Neural cell (in vitro differentiated cells): ENCODE measurements around the gene PDF. TPM values are rescaled to one million over a fixed set of nuclear protein-coding genes. Genes with fewer than 3 reads are reported as not detected.

Experiments used
- H2AFZ ChIP-seq: fragments of 200-600, 300-800 bp; sonication (generic), shearing (Covaris generic); 2 replicates; pipeline ENCODE4 v1.6.0; 2014; ENCODE audit warnings: low read depth, mild to moderate bottlenecking, antibody characterized with exemption, low read length, moderate library complexity
- H3F3A ChIP-seq: fragments of 200-600 bp; shearing (Covaris generic); 2 replicates; pipeline ENCODE4 v1.6.1; 2016; ENCODE audit warnings: mild to moderate bottlenecking, moderate library complexity, mixed read lengths, antibody characterized with exemption, low read length; ENCODE audit not compliant: insufficient read depth, poor library complexity, severe bottlenecking
- H3K27ac ChIP-seq: fragments of 200-600, 300-800 bp; sonication (generic), shearing (Covaris generic); 2 replicates; pipeline ENCODE4 v1.5.1; 2014; ENCODE audit warnings: mild to moderate bottlenecking, low read length, moderate library complexity
- H3K27me3 ChIP-seq: fragments of 300-800, 200-600 bp; sonication (generic), shearing (Covaris generic); 2 replicates; pipeline ENCODE4 v1.6.0; 2014; ENCODE audit warnings: mild to moderate bottlenecking, low read depth, low read length, moderate library complexity; ENCODE audit not compliant: insufficient read depth
- H3K36me3 ChIP-seq: fragments of 300-800, 200-600 bp; sonication (generic), shearing (Covaris generic); 2 replicates; pipeline ENCODE4 v1.5.1; 2014; ENCODE audit warnings: mild to moderate bottlenecking, antibody characterized with exemption, low read length, moderate library complexity; ENCODE audit not compliant: insufficient read depth
- H3K4me2 ChIP-seq: fragments of 300-800, 200-600 bp; sonication (generic), shearing (Covaris generic); 2 replicates; pipeline ENCODE4 v1.6.0; 2014; ENCODE audit warnings: mild to moderate bottlenecking, low read length
- H3K4me3 ChIP-seq: fragments of 300-800, 200-600 bp; sonication (generic), shearing (Covaris generic); 2 replicates; pipeline ENCODE4 v1.5.1; 2014; ENCODE audit warnings: mild to moderate bottlenecking, low read length, moderate library complexity
- H3K79me2 ChIP-seq: fragments of 200-600 bp; shearing (Covaris generic); replicated peaks from 2 replicates; pipeline ENCODE4 v1.6.0; 2014; ENCODE audit warnings: mild to moderate bottlenecking, low read length, moderate library complexity; ENCODE audit not compliant: insufficient read depth
- H3K9ac ChIP-seq: fragments of 300-800, 200-600 bp; sonication (generic), shearing (Covaris generic); 2 replicates; pipeline ENCODE4 v1.6.1; 2016; ENCODE audit warnings: mild to moderate bottlenecking, low read length, mixed read lengths
- H3K9me2 ChIP-seq: fragments of 200-600 bp; shearing (Covaris generic); 2 replicates; pipeline ENCODE4 v1.6.1; 2016; ENCODE audit warnings: mild to moderate bottlenecking, low read length, mixed read lengths; ENCODE audit not compliant: insufficient read depth
- H3K9me3 ChIP-seq: fragments of 200-600, 300-800 bp; sonication (generic), shearing (Covaris generic); 2 replicates; pipeline ENCODE4 v1.6.1; 2016; ENCODE audit warnings: mild to moderate bottlenecking, mixed run types, low read length, moderate library complexity, mixed read lengths
- H4K20me1 ChIP-seq: fragments of 200-600 bp; shearing (Covaris generic); 2 replicates; pipeline ENCODE4 v1.6.1; 2016; ENCODE audit warnings: mild to moderate bottlenecking, mixed run types; ENCODE audit not compliant: insufficient read depth
- CTCF ChIP-seq: fragments of 450-650 bp; IDR thresholded peaks from 2 replicates; pipeline ENCODE4 v1.5.1; 2014; ENCODE audit warnings: antibody characterized with exemption, mild to moderate bottlenecking, moderate library complexity; ENCODE audit not compliant: poor library complexity, severe bottlenecking
- EP300 ChIP-seq: fragments of 450-650 bp; conservative IDR thresholded peaks from 2 replicates; pipeline ENCODE4 v1.6.1; 2014; ENCODE audit warnings: antibody characterized with exemption, mild to moderate bottlenecking, moderate library complexity; ENCODE audit not compliant: poor library complexity, severe bottlenecking
- EZH2 ChIP-seq: fragments of 200-600, 300-800 bp; shearing (Covaris generic), sonication (generic); IDR thresholded peaks from 2 replicates; pipeline ENCODE4 v1.6.1; 2014; ENCODE audit warnings: antibody characterized with exemption, low read length, borderline replicate concordance, mild to moderate bottlenecking; ENCODE audit not compliant: insufficient read depth, poor library complexity, severe bottlenecking
- MXI1 ChIP-seq: fragments of 450-650 bp; conservative IDR thresholded peaks from 2 replicates; pipeline ENCODE4 v1.6.1; 2014; ENCODE audit warnings: antibody characterized with exemption, mild to moderate bottlenecking; ENCODE audit not compliant: poor library complexity, severe bottlenecking
- POLR2AphosphoS5 ChIP-seq: IDR thresholded peaks from 2 replicates; pipeline ENCODE4 v1.6.1; 2012
- RAD21 ChIP-seq: fragments of 450-650 bp; conservative IDR thresholded peaks from 2 replicates; pipeline ENCODE4 v1.6.1; 2014; ENCODE audit warnings: antibody characterized with exemption, mild to moderate bottlenecking, moderate library complexity
- REST ChIP-seq: IDR thresholded peaks from 2 replicates; pipeline ENCODE4 v1.6.1; 2012; ENCODE audit warnings: borderline replicate concordance
- SMC3 ChIP-seq: fragments of 450-650 bp; conservative IDR thresholded peaks from 2 replicates; pipeline ENCODE4 v1.6.1; 2014; ENCODE audit warnings: antibody characterized with exemption, mild to moderate bottlenecking, moderate library complexity; ENCODE audit not compliant: poor library complexity
- TAF1 ChIP-seq: IDR thresholded peaks from 2 replicates; pipeline ENCODE4 v1.6.1; 2012; ENCODE audit warnings: low read depth
- polyA plus RNA-seq: library from polyadenylated mRNA; depleted of rRNA; stranded (reverse); fragments of >200 nt; gene quantifications from 2 replicates; pipeline ENCODE4 v1.2.3, GENCODE V29; 2014

Gene PDF
- polyA plus RNA-seq, 1 donor from 2014 or later: 5.1 TPM

GRCh38 chr16:69315486-69316311 lies 14.7 kb downstream of the PDF start:
- no peaks in the 10 kb centered on the region for H3K27me3 ChIP-seq
- peaks cover 7% of the 10 kb centered on the region for H3K36me3 ChIP-seq
- H3K79me2 ChIP-seq: peaks cover 21% of the 10 kb centered on the region
- no peak overlapping the region for H3K9ac ChIP-seq
- H3F3A ChIP-seq: no peaks in the 10 kb centered on the region
- no peak overlapping the region for H3K27ac ChIP-seq
- no peak overlapping the region for H3K4me3 ChIP-seq
- no peaks in the 10 kb centered on the region for H3K9me3 ChIP-seq
- H3K4me2 ChIP-seq: no peak overlapping the region
- TF ChIP-seq CTCF: no peak
- TF ChIP-seq EP300: no peak
- no peak for TF ChIP-seq RAD21
- TF ChIP-seq POLR2AphosphoS5: no peak
- no peak for TF ChIP-seq TAF1
- TF ChIP-seq MXI1: no peak
- TF ChIP-seq SMC3: no peak
- no peak overlapping the region for H2AFZ ChIP-seq
- no peaks in the 10 kb centered on the region for H3K9me2 ChIP-seq
- no peaks in the 10 kb centered on the region for H4K20me1 ChIP-seq

- TF ChIP-seq TAF1 (no peak), POLR2AphosphoS5 (no peak), RAD21 (no peak), EZH2 (no peak), EP300 (no peak), CTCF (no peak), SMC3 (no peak), MXI1 (no peak), REST (no peak)
- H3K27me3 ChIP-seq: no peaks in the 10 kb centered on the region
- H3K9me2 ChIP-seq: no peaks in the 10 kb centered on the region
- H3K9ac ChIP-seq: no peak overlapping the region
- H3K4me2 ChIP-seq: no peak overlapping the region
- H3K27ac ChIP-seq: no peak overlapping the region
- H4K20me1 ChIP-seq: no peaks in the 10 kb centered on the region
- peaks cover 21% of the 10 kb centered on the region for H3K79me2 ChIP-seq
- H3K9me3 ChIP-seq: no peaks in the 10 kb centered on the region
- peaks cover 7% of the 10 kb centered on the region for H3K36me3 ChIP-seq
- no peak overlapping the region for H3K4me3 ChIP-seq
- no peak overlapping the region for H2AFZ ChIP-seq
- H3F3A ChIP-seq: no peaks in the 10 kb centered on the region
Observed at GRCh38 chr16:69314534-69314933, 15.9 kb downstream of the PDF start.
